Type B pancreatic cell (in vitro differentiated cells): ENCODE measurements around the gene KRT71. TPM values are rescaled to one million over a fixed set of nuclear protein-coding genes. Genes with fewer than 3 reads are reported as not detected.

Source experiments
- DNase-seq: peaks from one replicate; pipeline ENCODE4 v3.0.0; 2021; ENCODE audit warnings: mixed read lengths; ENCODE audit not compliant: unreplicated experiment; ENCODE audit errors: extremely low spot score
- H3K27ac Mint-ChIP-seq: 2 replicates; pipeline ENCODE4 v1.8.0; 2021; ENCODE audit warnings: mild to moderate bottlenecking, mixed read lengths
- H3K27me3 Mint-ChIP-seq: 2 replicates; pipeline ENCODE4 v1.8.0; 2021; ENCODE audit warnings: mixed read lengths
- H3K36me3 Mint-ChIP-seq: 2 replicates; pipeline ENCODE4 v1.8.0; 2021; ENCODE audit warnings: mixed read lengths
- H3K4me1 Mint-ChIP-seq: one replicate; pipeline ENCODE4 v1.8.0; 2021; ENCODE audit warnings: mixed read lengths; ENCODE audit not compliant: unreplicated experiment
- H3K4me3 Mint-ChIP-seq: 2 replicates; pipeline ENCODE4 v1.8.0; 2021; ENCODE audit warnings: mild to moderate bottlenecking, mixed read lengths
- H3K9me3 Mint-ChIP-seq: 2 replicates; pipeline ENCODE4 v1.8.0; 2021; ENCODE audit warnings: mixed read lengths
- CTCF ChIP-seq: fragments of 200-600 bp; sonication (generic); conservative IDR thresholded peaks from 2 replicates; pipeline ENCODE4 v1.5.0; 2021; ENCODE audit warnings: antibody characterized with exemption, mild to moderate bottlenecking
- total RNA-seq: library from RNA; stranded (reverse); gene quantifications from 2 replicates; pipeline ENCODE4 v1.2.1, GENCODE V29; 2021; ENCODE audit warnings: low replicate concordance

KRT71 gene
- total RNA-seq, 1 donor from 2014 or later: not detected

GRCh38 chr12:52546126-52546525 lies 6.8 kb downstream of the KRT71 start:
- no peak for TF ChIP-seq CTCF
- Mint-ChIP-seq H3K27ac (no peak overlapping the region), H3K4me1 (no peaks in the 10 kb centered on the region), H3K4me3 (no peak overlapping the region), H3K9me3 (no peaks in the 10 kb centered on the region), H3K27me3 (peaks cover 21% of the 10 kb centered on the region), H3K36me3 (no peaks in the 10 kb centered on the region)
- DNase-seq: no peak

- TF ChIP-seq CTCF: no peak
- Mint-ChIP-seq H3K36me3 (no peaks in the 10 kb centered on the region), H3K9me3 (no peaks in the 10 kb centered on the region), H3K4me1 (peaks cover 3% of the 10 kb centered on the region), H3K27me3 (peaks cover 17% of the 10 kb centered on the region), H3K4me3 (no peak overlapping the region), H3K27ac (no peak overlapping the region)
- DNase-seq: no peak
Measured at GRCh38 chr12:52543985-52544883, 8.7 kb downstream of the KRT71 start.

GRCh38 chr12:52542785-52543318 lies 10.1 kb downstream of the KRT71 start:
- H3K27ac Mint-ChIP-seq: no peak overlapping the region
- H3K9me3 Mint-ChIP-seq: no peaks in the 10 kb centered on the region
- no peaks in the 10 kb centered on the region for H3K36me3 Mint-ChIP-seq
- peaks cover 10% of the 10 kb centered on the region for H3K4me1 Mint-ChIP-seq
- no peak overlapping the region for H3K4me3 Mint-ChIP-seq
- no peak for DNase-seq
- H3K27me3 Mint-ChIP-seq: peaks cover 17% of the 10 kb centered on the region
- no peak for TF ChIP-seq CTCF

GRCh38 chr12:52542157-52542556 lies 10.8 kb downstream of the KRT71 start:
- TF ChIP-seq CTCF: no peak
- Mint-ChIP-seq H3K4me3 (no peak overlapping the region), H3K27me3 (peaks cover 17% of the 10 kb centered on the region), H3K9me3 (no peaks in the 10 kb centered on the region), H3K4me1 (peaks cover 10% of the 10 kb centered on the region), H3K27ac (no peak overlapping the region), H3K36me3 (no peaks in the 10 kb centered on the region)
- DNase-seq: no peak

GRCh38 chr12:52541709-52542108 lies 11.2 kb downstream of the KRT71 start:
- Mint-ChIP-seq H3K9me3 (no peaks in the 10 kb centered on the region), H3K4me1 (peaks cover 10% of the 10 kb centered on the region), H3K4me3 (no peak overlapping the region), H3K27me3 (peaks cover 15% of the 10 kb centered on the region), H3K27ac (no peak overlapping the region), H3K36me3 (no peaks in the 10 kb centered on the region)
- TF ChIP-seq CTCF: no peak
- no peak for DNase-seq
